Neural cell (in vitro differentiated cells): Measurements from ENCODE around the gene KDM4C. TPM values are rescaled to one million over a fixed set of nuclear protein-coding genes. Genes with fewer than 3 reads are reported as not detected.

Experiments used
- H2AFZ ChIP-seq: fragments of 200-600, 300-800 bp; sonication (generic), shearing (Covaris generic); 2 replicates; pipeline ENCODE4 v1.6.0; 2014; ENCODE audit warnings: low read depth, mild to moderate bottlenecking, antibody characterized with exemption, low read length, moderate library complexity
- H3F3A ChIP-seq: fragments of 200-600 bp; shearing (Covaris generic); 2 replicates; pipeline ENCODE4 v1.6.1; 2016; ENCODE audit warnings: mild to moderate bottlenecking, moderate library complexity, mixed read lengths, antibody characterized with exemption, low read length; ENCODE audit not compliant: insufficient read depth, poor library complexity, severe bottlenecking
- H3K27ac ChIP-seq: fragments of 200-600, 300-800 bp; sonication (generic), shearing (Covaris generic); 2 replicates; pipeline ENCODE4 v1.5.1; 2014; ENCODE audit warnings: mild to moderate bottlenecking, low read length, moderate library complexity
- H3K27me3 ChIP-seq: fragments of 300-800, 200-600 bp; sonication (generic), shearing (Covaris generic); 2 replicates; pipeline ENCODE4 v1.6.0; 2014; ENCODE audit warnings: mild to moderate bottlenecking, low read depth, low read length, moderate library complexity; ENCODE audit not compliant: insufficient read depth
- H3K36me3 ChIP-seq: fragments of 300-800, 200-600 bp; sonication (generic), shearing (Covaris generic); 2 replicates; pipeline ENCODE4 v1.5.1; 2014; ENCODE audit warnings: mild to moderate bottlenecking, antibody characterized with exemption, low read length, moderate library complexity; ENCODE audit not compliant: insufficient read depth
- H3K4me2 ChIP-seq: fragments of 300-800, 200-600 bp; sonication (generic), shearing (Covaris generic); 2 replicates; pipeline ENCODE4 v1.6.0; 2014; ENCODE audit warnings: mild to moderate bottlenecking, low read length
- H3K4me3 ChIP-seq: fragments of 300-800, 200-600 bp; sonication (generic), shearing (Covaris generic); 2 replicates; pipeline ENCODE4 v1.5.1; 2014; ENCODE audit warnings: mild to moderate bottlenecking, low read length, moderate library complexity
- H3K79me2 ChIP-seq: fragments of 200-600 bp; shearing (Covaris generic); replicated peaks from 2 replicates; pipeline ENCODE4 v1.6.0; 2014; ENCODE audit warnings: mild to moderate bottlenecking, low read length, moderate library complexity; ENCODE audit not compliant: insufficient read depth
- H3K9ac ChIP-seq: fragments of 300-800, 200-600 bp; sonication (generic), shearing (Covaris generic); 2 replicates; pipeline ENCODE4 v1.6.1; 2016; ENCODE audit warnings: mild to moderate bottlenecking, low read length, mixed read lengths
- H3K9me2 ChIP-seq: fragments of 200-600 bp; shearing (Covaris generic); 2 replicates; pipeline ENCODE4 v1.6.1; 2016; ENCODE audit warnings: mild to moderate bottlenecking, low read length, mixed read lengths; ENCODE audit not compliant: insufficient read depth
- H3K9me3 ChIP-seq: fragments of 200-600, 300-800 bp; sonication (generic), shearing (Covaris generic); 2 replicates; pipeline ENCODE4 v1.6.1; 2016; ENCODE audit warnings: mild to moderate bottlenecking, mixed run types, low read length, moderate library complexity, mixed read lengths
- H4K20me1 ChIP-seq: fragments of 200-600 bp; shearing (Covaris generic); 2 replicates; pipeline ENCODE4 v1.6.1; 2016; ENCODE audit warnings: mild to moderate bottlenecking, mixed run types; ENCODE audit not compliant: insufficient read depth
- EP300 ChIP-seq: fragments of 450-650 bp; conservative IDR thresholded peaks from 2 replicates; pipeline ENCODE4 v1.6.1; 2014; ENCODE audit warnings: antibody characterized with exemption, mild to moderate bottlenecking, moderate library complexity; ENCODE audit not compliant: poor library complexity, severe bottlenecking
- EZH2 ChIP-seq: fragments of 200-600, 300-800 bp; shearing (Covaris generic), sonication (generic); IDR thresholded peaks from 2 replicates; pipeline ENCODE4 v1.6.1; 2014; ENCODE audit warnings: antibody characterized with exemption, low read length, borderline replicate concordance, mild to moderate bottlenecking; ENCODE audit not compliant: insufficient read depth, poor library complexity, severe bottlenecking
- MXI1 ChIP-seq: fragments of 450-650 bp; conservative IDR thresholded peaks from 2 replicates; pipeline ENCODE4 v1.6.1; 2014; ENCODE audit warnings: antibody characterized with exemption, mild to moderate bottlenecking; ENCODE audit not compliant: poor library complexity, severe bottlenecking
- POLR2AphosphoS5 ChIP-seq: IDR thresholded peaks from 2 replicates; pipeline ENCODE4 v1.6.1; 2012
- RAD21 ChIP-seq: fragments of 450-650 bp; conservative IDR thresholded peaks from 2 replicates; pipeline ENCODE4 v1.6.1; 2014; ENCODE audit warnings: antibody characterized with exemption, mild to moderate bottlenecking, moderate library complexity
- REST ChIP-seq: IDR thresholded peaks from 2 replicates; pipeline ENCODE4 v1.6.1; 2012; ENCODE audit warnings: borderline replicate concordance
- SMC3 ChIP-seq: fragments of 450-650 bp; conservative IDR thresholded peaks from 2 replicates; pipeline ENCODE4 v1.6.1; 2014; ENCODE audit warnings: antibody characterized with exemption, mild to moderate bottlenecking, moderate library complexity; ENCODE audit not compliant: poor library complexity
- TAF1 ChIP-seq: IDR thresholded peaks from 2 replicates; pipeline ENCODE4 v1.6.1; 2012; ENCODE audit warnings: low read depth
- polyA plus RNA-seq: library from polyadenylated mRNA; depleted of rRNA; stranded (reverse); fragments of >200 nt; gene quantifications from 2 replicates; pipeline ENCODE4 v1.2.3, GENCODE V29; 2014
- TF ChIP-seq, protein P1 (sequence below): fragments of 450-650 bp; IDR thresholded peaks from 2 replicates; pipeline ENCODE4 v1.5.1; 2014; ENCODE audit warnings: antibody characterized with exemption, mild to moderate bottlenecking, moderate library complexity; ENCODE audit not compliant: poor library complexity, severe bottlenecking

The KDM4C gene
- polyA plus RNA-seq, 1 donor from 2014 or later: 21.1 TPM

DNA sequence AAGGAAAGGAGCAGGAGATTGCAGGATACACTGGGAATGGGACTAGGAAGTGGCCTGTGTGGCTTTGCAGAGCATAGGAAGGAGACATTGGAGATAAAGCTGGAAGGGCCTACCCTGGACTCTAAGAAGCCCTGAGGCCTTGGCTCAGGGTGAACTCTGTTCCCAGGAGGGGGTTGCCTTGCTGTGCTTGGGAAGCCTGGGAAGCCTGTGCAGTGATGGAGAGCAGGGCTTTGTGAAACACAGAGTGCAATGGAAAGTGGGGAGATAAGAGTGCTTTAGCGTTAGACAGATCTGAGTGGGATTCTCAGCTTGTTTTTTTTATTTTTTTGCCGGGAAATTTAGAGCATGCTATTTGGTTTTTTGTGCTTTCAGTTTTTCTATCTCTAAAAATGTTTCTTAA lies 437.8 kb downstream of the KDM4C start:
- Histone ChIP-seq H4K20me1 (no peaks in the 10 kb centered on the region), H3K36me3 (no peaks in the 10 kb centered on the region), H3K4me2 (no peak overlapping the region), H2AFZ (no peak overlapping the region), H3K9me2 (no peaks in the 10 kb centered on the region), H3K9me3 (no peaks in the 10 kb centered on the region), H3K27me3 (no peaks in the 10 kb centered on the region), H3K4me3 (no peak overlapping the region), H3K9ac (no peak overlapping the region), H3K27ac (no peak overlapping the region), H3F3A (no peaks in the 10 kb centered on the region), H3K79me2 (no peaks in the 10 kb centered on the region)
- TF ChIP-seq SMC3 (no peak), TAF1 (no peak), MXI1 (no peak), POLR2AphosphoS5 (no peak), EZH2 (no peak), RAD21 (no peak), EP300 (no peak), REST (no peak)
- TF ChIP-seq, protein P1, sequence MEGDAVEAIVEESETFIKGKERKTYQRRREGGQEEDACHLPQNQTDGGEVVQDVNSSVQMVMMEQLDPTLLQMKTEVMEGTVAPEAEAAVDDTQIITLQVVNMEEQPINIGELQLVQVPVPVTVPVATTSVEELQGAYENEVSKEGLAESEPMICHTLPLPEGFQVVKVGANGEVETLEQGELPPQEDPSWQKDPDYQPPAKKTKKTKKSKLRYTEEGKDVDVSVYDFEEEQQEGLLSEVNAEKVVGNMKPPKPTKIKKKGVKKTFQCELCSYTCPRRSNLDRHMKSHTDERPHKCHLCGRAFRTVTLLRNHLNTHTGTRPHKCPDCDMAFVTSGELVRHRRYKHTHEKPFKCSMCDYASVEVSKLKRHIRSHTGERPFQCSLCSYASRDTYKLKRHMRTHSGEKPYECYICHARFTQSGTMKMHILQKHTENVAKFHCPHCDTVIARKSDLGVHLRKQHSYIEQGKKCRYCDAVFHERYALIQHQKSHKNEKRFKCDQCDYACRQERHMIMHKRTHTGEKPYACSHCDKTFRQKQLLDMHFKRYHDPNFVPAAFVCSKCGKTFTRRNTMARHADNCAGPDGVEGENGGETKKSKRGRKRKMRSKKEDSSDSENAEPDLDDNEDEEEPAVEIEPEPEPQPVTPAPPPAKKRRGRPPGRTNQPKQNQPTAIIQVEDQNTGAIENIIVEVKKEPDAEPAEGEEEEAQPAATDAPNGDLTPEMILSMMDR: no peak

- Histone ChIP-seq H3K4me2 (no peak overlapping the region), H3K9ac (no peak overlapping the region), H3K36me3 (no peaks in the 10 kb centered on the region), H3F3A (no peaks in the 10 kb centered on the region), H3K9me2 (no peaks in the 10 kb centered on the region), H4K20me1 (no peaks in the 10 kb centered on the region), H3K4me3 (no peak overlapping the region), H3K27ac (no peak overlapping the region), H3K9me3 (no peaks in the 10 kb centered on the region), H3K79me2 (no peaks in the 10 kb centered on the region), H2AFZ (no peak overlapping the region), H3K27me3 (no peaks in the 10 kb centered on the region)
- TF ChIP-seq RAD21 (no peak), EP300 (no peak), TAF1 (no peak), POLR2AphosphoS5 (no peak), REST (no peak), EZH2 (no peak), MXI1 (no peak)
- TF ChIP-seq, protein P1: no peak
These were observed 438.7 kb downstream of the KDM4C start for GRCh38 chr9:7196467-7196866.
